Central memory CD4-positive, alpha-beta T cell (primary cell): Measurements from ENCODE around the gene KDM1B.
A peak's percentile ranks its signal among the peaks of the same experiment; 100 is the strongest.

Experiments used
- DNase-seq: peaks from one replicate; pipeline ENCODE4 v3.0.0; 2022

KDM1B gene

GRCh38 chr6:18235524-18235923 lies 80.3 kb downstream of the KDM1B start:
- no peak for DNase-seq

GRCh38 chr6:18237167-18237566 lies 81.9 kb downstream of the KDM1B start:
- no peak for DNase-seq

- no peak for DNase-seq
Measured at GRCh38 chr6:18240230-18240629, 85.0 kb downstream of the KDM1B start.

- DNase-seq = no peak
Measured at GRCh38 chr6:18241208-18242038, 86.2 kb downstream of the KDM1B start.

- DNase-seq = no peak
Measured at GRCh38 chr6:18242062-18242851, 87.0 kb downstream of the KDM1B start.

GRCh38 chr6:18243302-18243893 lies 88.2 kb downstream of the KDM1B start:
- no peak for DNase-seq

- no peak for DNase-seq
Measured at GRCh38 chr6:18244251-18244650, 89.0 kb downstream of the KDM1B start.

- DNase-seq = no peak
Measured at GRCh38 chr6:18245079-18245478, 89.9 kb downstream of the KDM1B start.

GRCh38 chr6:18245642-18246041 lies 90.4 kb downstream of the KDM1B start:
- DNase-seq = peak; percentile 31

- no peak for DNase-seq
Measured at GRCh38 chr6:18246205-18246604, 91.0 kb downstream of the KDM1B start.

- no peak for DNase-seq
Measured at GRCh38 chr6:18247002-18247401, 91.8 kb downstream of the KDM1B start.

GRCh38 chr6:18248698-18249097 lies 93.5 kb downstream of the KDM1B start:
- DNase-seq = no peak

GRCh38 chr6:18249271-18249670 lies 94.0 kb downstream of the KDM1B start:
- DNase-seq = no peak

- DNase-seq = no peak
Measured at GRCh38 chr6:18253635-18254034, 98.4 kb downstream of the KDM1B start.

GRCh38 chr6:18254793-18255192 lies 99.6 kb downstream of the KDM1B start:
- DNase-seq = no peak

- DNase-seq = no peak
Measured at GRCh38 chr6:18259675-18260447, 104.6 kb downstream of the KDM1B start.

GRCh38 chr6:18260448-18261106 lies 105.4 kb downstream of the KDM1B start:
- DNase-seq = no peak

- no peak for DNase-seq
Measured at GRCh38 chr6:18261877-18262276, 106.7 kb downstream of the KDM1B start.

GRCh38 chr6:18262702-18263417 lies 107.6 kb downstream of the KDM1B start:
- DNase-seq = peak; percentile 56

- peak; percentile 33 for DNase-seq
Measured at GRCh38 chr6:18263418-18264218, 108.4 kb downstream of the KDM1B start.
